HepG2 (cell line): Measurements from ENCODE around the gene EXOSC6. TPM values are rescaled to one million over a fixed set of nuclear protein-coding genes. Genes with fewer than 3 reads are reported as not detected.

ENCODE experiments used
- BRCA1 ChIP-seq: sonication (generic); formaldehyde crosslinking; IDR thresholded peaks from 2 replicates; pipeline ENCODE4 v1.4.0; 2020; ENCODE audit warnings: missing genetic modification reagents
- CSRNP2 ChIP-seq: sonication (generic); formaldehyde crosslinking; conservative IDR thresholded peaks from 2 replicates; pipeline ENCODE4 v1.8.0; 2022; ENCODE audit warnings: low read depth, missing genetic modification reagents
- DNMT1 ChIP-seq: sonication (generic); formaldehyde crosslinking; IDR thresholded peaks from 2 replicates; pipeline ENCODE4 v1.5.1; 2020; ENCODE audit warnings: mild to moderate bottlenecking, missing genetic modification reagents
- HMGXB3 ChIP-seq: sonication (generic); formaldehyde crosslinking; IDR thresholded peaks from 2 replicates; pipeline ENCODE4 v1.4.0; 2020; ENCODE audit warnings: missing genetic modification reagents, borderline replicate concordance
- NCOA5 ChIP-seq: sonication (generic); formaldehyde crosslinking; IDR thresholded peaks from 2 replicates; pipeline ENCODE4 v1.4.0; 2020; ENCODE audit warnings: missing genetic modification reagents
- REPIN1 ChIP-seq: sonication (generic); formaldehyde crosslinking; IDR thresholded peaks from 2 replicates; pipeline ENCODE4 v1.8.0; 2022; ENCODE audit warnings: missing genetic modification reagents, low read depth, mild to moderate bottlenecking, borderline replicate concordance
- TBL1XR1 ChIP-seq: fragments of 150-350 bp; IDR thresholded peaks from 2 replicates; pipeline ENCODE4 v1.6.1; 2014; ENCODE audit warnings: borderline replicate concordance, low read length; ENCODE audit not compliant: partially characterized antibody
- TSC22D2 ChIP-seq: sonication (generic); formaldehyde crosslinking; IDR thresholded peaks from 2 replicates; pipeline ENCODE4 v1.5.1; 2020; ENCODE audit warnings: missing genetic modification reagents, mild to moderate bottlenecking, borderline replicate concordance
- ZC3H4 ChIP-seq: sonication (generic); formaldehyde crosslinking; IDR thresholded peaks from 2 replicates; pipeline ENCODE4 v1.4.0; 2020; ENCODE audit warnings: missing genetic modification reagents, borderline replicate concordance
- ZHX2 ChIP-seq, 2 experiments: sonication (generic) in 1 of 2; formaldehyde crosslinking in 1 of 2; IDR thresholded peaks; 2 replicates each; pipeline versions ENCODE4 v1.6.1 to v1.9.0; 2014 to 2022; ENCODE audit warnings: antibody characterized with exemption in 1 of 2, borderline replicate concordance in 1 of 2, inconsistent platforms in 1 of 2, low read depth in 1 of 2, missing genetic modification reagents in 1 of 2
- ZNF12 ChIP-seq: sonication (generic); formaldehyde crosslinking; IDR thresholded peaks from 2 replicates; pipeline ENCODE4 v1.5.0; 2020; ENCODE audit warnings: missing genetic modification reagents
- ZNF562 ChIP-seq: sonication (generic); formaldehyde crosslinking; IDR thresholded peaks from 2 replicates; pipeline ENCODE4 v1.8.0; 2022; ENCODE audit warnings: missing genetic modification reagents, borderline replicate concordance
- ZNF652 ChIP-seq: IDR thresholded peaks from 2 replicates; pipeline ENCODE4 v1.6.1; 2016; ENCODE audit warnings: low read depth, borderline replicate concordance
- ZNF776 ChIP-seq: sonication (generic); formaldehyde crosslinking; IDR thresholded peaks from 2 replicates; pipeline ENCODE4 v1.4.0; 2020; ENCODE audit warnings: mild to moderate bottlenecking, missing genetic modification reagents
- ZNF839 ChIP-seq: sonication (generic); formaldehyde crosslinking; IDR thresholded peaks from 2 replicates; pipeline ENCODE4 v1.4.0; 2020; ENCODE audit warnings: missing genetic modification reagents, mild to moderate bottlenecking, borderline replicate concordance
- polyA plus RNA-seq, 8 experiments: library from polyadenylated mRNA; depleted of rRNA in 3 of 8; stranded (reverse) in 7 of 8; unstranded in 1 of 8; fragments of >200 nt; fragmentation: Illumina TruSeq in 4 of 8; extraction: Trizol in 4 of 8; gene quantifications; 2 replicates each; pipeline versions ENCODE4 v1.2.1 to v1.2.3, GENCODE V29; 2011 to 2016; ENCODE audit warnings: low read depth in 4 of 8, missing spikeins in 1 of 8, mixed read lengths in 1 of 8; ENCODE audit not compliant: insufficient read depth in 1 of 8
- total RNA-seq, 5 experiments: library from RNA; depleted of rRNA; stranded (reverse); fragments of >200 nt; fragmentation: Illumina TruSeq; extraction: Trizol; gene quantifications; 2 replicates each; pipeline ENCODE4 v1.2.3, GENCODE V29; 2016; ENCODE audit warnings: low read depth in 1 of 5

EXOSC6 gene
- total and polyA plus RNA-seq, 2 of the 13 experiments (the other 11 are each of a cell fraction or from before 2014, with no cell fraction given): 13.1 to 39.9 TPM

- TF ChIP-seq CSRNP2 (CRISPR knock-in tag) (peak; percentile 94), TSC22D2 (CRISPR knock-in tag) (peak; percentile 98), REPIN1 (peak; percentile 100), ZHX2 (IDR thresholded peaks at IDR 0.05; ENCODE audit: low read depth) (peak; percentile 94), ZHX2 (CRISPR knock-in tag; IDR thresholded peaks at IDR 0.05; ENCODE audit: borderline replicate concordance) (0 out of 2 replicates have a peak, but pooled peaks have one; percentile 81), TBL1XR1 (no peak), ZNF839 (CRISPR knock-in tag) (no peak; the same call in none of the 2 replicates), ZNF652 (CRISPR knock-in tag) (peak; percentile 33; the same call in 1 of the 2 replicates), DNMT1 (CRISPR knock-in tag) (peak; percentile 93), ZNF12 (CRISPR knock-in tag) (peak; percentile 81), HMGXB3 (peak; percentile 85), BRCA1 (no peak), ZC3H4 (CRISPR knock-in tag) (peak; percentile 87; the same call in 1 of the 2 replicates), NCOA5 (peak; percentile 78; the same call in 1 of the 2 replicates), ZNF776 (no peak), ZNF562 (CRISPR knock-in tag) (peak; percentile 92; the same call in 1 of the 2 replicates)
Measured at GRCh38 chr16:70251629-70252354, at the start of gene EXOSC6 (continued).
